HEK293 (cell line): ENCODE measurements around the gene USP2.

Source experiments
- CTCF ChIA-PET: fragments of 350-600 bp; formaldehyde crosslinking; extraction: SDS; loops from one replicate; lab custom pipeline; 2021; ENCODE audit warnings: antibody characterized with exemption; lab: Yijun Ruan, JAX
- POLR2A ChIA-PET: fragments of 300-600 bp; formaldehyde crosslinking; extraction: SDS; loops from one replicate; lab custom pipeline; 2020; ENCODE audit warnings: antibody characterized with exemption, inconsistent platforms; lab: Yijun Ruan, JAX
- H3K27ac ChIP-seq: fragments of 200-500 bp; sonication (Bioruptor generic); 2 replicates; pipeline ENCODE4 v1.5.1; 2014; ENCODE audit warnings: low read depth, low read length, control low read depth, inconsistent platforms; ENCODE audit errors: extremely low read depth
- H3K36me3 ChIP-seq, 2 experiments: fragments of 200-500 bp in 1 of 2; sonication (Bioruptor generic) in 1 of 2; 1 replicate in 1 of 2; 2 replicates in 1 of 2; pipeline ENCODE4 v1.5.1; 2014 to 2017; ENCODE audit warnings: inconsistent platforms in 2 of 2, low read length in 2 of 2; ENCODE audit not compliant: control insufficient read depth in 2 of 2, insufficient read depth in 1 of 2
- H3K4me1 ChIP-seq: fragments of 200-500 bp; sonication (Bioruptor generic); 2 replicates; pipeline ENCODE4 v1.5.1; 2014; ENCODE audit warnings: mild to moderate bottlenecking, low read length, inconsistent platforms; ENCODE audit not compliant: control insufficient read depth, insufficient read depth
- H3K4me3 ChIP-seq: 2 replicates; pipeline ENCODE4 v1.5.1; 2011; ENCODE audit warnings: low read depth, mild to moderate bottlenecking, control low read depth, low read length, moderate library complexity
- H3K9me3 ChIP-seq: fragments of 200-500 bp; sonication (Bioruptor generic); 2 replicates; pipeline ENCODE4 v1.5.1; 2014; ENCODE audit warnings: low read depth, low read length, inconsistent platforms; ENCODE audit not compliant: control insufficient read depth, insufficient read depth
- BCL11A ChIP-seq: fragments of 450-650 bp; formaldehyde crosslinking; IDR thresholded peaks from 2 replicates; pipeline ENCODE4 v1.5.1; 2016; ENCODE audit warnings: low read depth, missing biosample characterization, missing genetic modification characterization
- MEIS1 ChIP-seq: sonication (generic); formaldehyde crosslinking; IDR thresholded peaks from 2 replicates; pipeline ENCODE4 v1.8.1; 2022; ENCODE audit warnings: missing genetic modification reagents, mild to moderate bottlenecking, borderline replicate concordance
- SETDB1 ChIP-seq: IDR thresholded peaks from one replicate; pipeline ENCODE4 v1.6.1; 2017; ENCODE audit warnings: mild to moderate bottlenecking, low read length, moderate library complexity, mixed read lengths; ENCODE audit not compliant: insufficient read length
- YY1 ChIP-seq: fragments of 450-650 bp; formaldehyde crosslinking; IDR thresholded peaks from 2 replicates; pipeline ENCODE4 v1.5.1; 2018; ENCODE audit warnings: missing biosample characterization, missing genetic modification characterization
- ZBTB1 ChIP-seq: fragments of 450-650 bp; formaldehyde crosslinking; IDR thresholded peaks from 2 replicates; pipeline ENCODE4 v1.5.1; 2016; ENCODE audit warnings: missing biosample characterization, missing genetic modification characterization
- ZBTB8A ChIP-seq: fragments of 450-650 bp; formaldehyde crosslinking; IDR thresholded peaks from 2 replicates; pipeline ENCODE4 v1.5.1; 2016; ENCODE audit warnings: missing biosample characterization, missing genetic modification characterization
- ZFP3 ChIP-seq: fragments of 450-650 bp; formaldehyde crosslinking; IDR thresholded peaks from 2 replicates; pipeline ENCODE4 v1.5.1; 2016; ENCODE audit warnings: low read depth, missing biosample characterization, missing genetic modification characterization
- ZFP41 ChIP-seq: fragments of 450-650 bp; formaldehyde crosslinking; IDR thresholded peaks from 2 replicates; pipeline ENCODE4 v1.5.1; 2016; ENCODE audit warnings: missing biosample characterization, missing genetic modification characterization, borderline replicate concordance
- ZNF157 ChIP-seq: fragments of 450-650 bp; formaldehyde crosslinking; IDR thresholded peaks from 2 replicates; pipeline ENCODE4 v1.5.1; 2016; ENCODE audit warnings: missing biosample characterization, missing genetic modification characterization
- ZNF169 ChIP-seq: fragments of 450-650 bp; formaldehyde crosslinking; IDR thresholded peaks from 2 replicates; pipeline ENCODE4 v1.5.1; 2016; ENCODE audit warnings: missing biosample characterization, missing genetic modification characterization
- ZNF174 ChIP-seq: fragments of 450-650 bp; formaldehyde crosslinking; IDR thresholded peaks from 2 replicates; pipeline ENCODE4 v1.5.0; 2017; ENCODE audit warnings: missing biosample characterization, mild to moderate bottlenecking, missing genetic modification characterization
- ZNF221 ChIP-seq: fragments of 450-650 bp; formaldehyde crosslinking; IDR thresholded peaks from 2 replicates; pipeline ENCODE4 v1.5.1; 2017; ENCODE audit warnings: missing biosample characterization, missing genetic modification characterization, borderline replicate concordance
- ZNF23 ChIP-seq: fragments of 450-650 bp; formaldehyde crosslinking; IDR thresholded peaks from 2 replicates; pipeline ENCODE4 v1.5.1; 2016; ENCODE audit warnings: missing biosample characterization, missing genetic modification characterization, borderline replicate concordance
- ZNF24 ChIP-seq: fragments of 450-650 bp; formaldehyde crosslinking; IDR thresholded peaks from 2 replicates; pipeline ENCODE4 v1.5.1; 2016; ENCODE audit warnings: missing biosample characterization, missing genetic modification characterization
- ZNF292 ChIP-seq: fragments of 450-650 bp; formaldehyde crosslinking; IDR thresholded peaks from 2 replicates; pipeline ENCODE4 v1.5.1; 2016; ENCODE audit warnings: low read depth, missing biosample characterization, missing genetic modification characterization, borderline replicate concordance
- ZNF311 ChIP-seq: fragments of 450-650 bp; formaldehyde crosslinking; IDR thresholded peaks from 2 replicates; pipeline ENCODE4 v1.5.1; 2017; ENCODE audit warnings: missing biosample characterization, missing genetic modification characterization, borderline replicate concordance
- ZNF335 ChIP-seq: fragments of 450-650 bp; formaldehyde crosslinking; conservative IDR thresholded peaks from 2 replicates; pipeline ENCODE4 v1.5.1; 2016; ENCODE audit warnings: missing biosample characterization, missing genetic modification characterization
- ZNF341 ChIP-seq: fragments of 450-650 bp; formaldehyde crosslinking; IDR thresholded peaks from 2 replicates; pipeline ENCODE4; 2016; ENCODE audit warnings: low read depth, missing biosample characterization, missing genetic modification characterization
- ZNF514 ChIP-seq: fragments of 450-650 bp; formaldehyde crosslinking; IDR thresholded peaks from 2 replicates; pipeline ENCODE4 v1.5.1; 2016; ENCODE audit warnings: missing biosample characterization, missing genetic modification characterization
- ZNF548 ChIP-seq: fragments of 450-650 bp; formaldehyde crosslinking; IDR thresholded peaks from 2 replicates; pipeline ENCODE4 v1.5.1; 2016; ENCODE audit warnings: missing biosample characterization, missing genetic modification characterization
- ZNF624 ChIP-seq: fragments of 450-650 bp; formaldehyde crosslinking; IDR thresholded peaks from 2 replicates; pipeline ENCODE4 v1.5.1; 2017; ENCODE audit warnings: missing biosample characterization, missing genetic modification characterization
- ZNF664 ChIP-seq: fragments of 450-650 bp; formaldehyde crosslinking; IDR thresholded peaks from 2 replicates; pipeline ENCODE4 v1.5.1; 2016; ENCODE audit warnings: missing biosample characterization, missing genetic modification characterization
- ZNF785 ChIP-seq: fragments of 450-650 bp; formaldehyde crosslinking; IDR thresholded peaks from 2 replicates; pipeline ENCODE4 v1.5.1; 2016; ENCODE audit warnings: missing biosample characterization, missing genetic modification characterization

USP2 gene

DNA sequence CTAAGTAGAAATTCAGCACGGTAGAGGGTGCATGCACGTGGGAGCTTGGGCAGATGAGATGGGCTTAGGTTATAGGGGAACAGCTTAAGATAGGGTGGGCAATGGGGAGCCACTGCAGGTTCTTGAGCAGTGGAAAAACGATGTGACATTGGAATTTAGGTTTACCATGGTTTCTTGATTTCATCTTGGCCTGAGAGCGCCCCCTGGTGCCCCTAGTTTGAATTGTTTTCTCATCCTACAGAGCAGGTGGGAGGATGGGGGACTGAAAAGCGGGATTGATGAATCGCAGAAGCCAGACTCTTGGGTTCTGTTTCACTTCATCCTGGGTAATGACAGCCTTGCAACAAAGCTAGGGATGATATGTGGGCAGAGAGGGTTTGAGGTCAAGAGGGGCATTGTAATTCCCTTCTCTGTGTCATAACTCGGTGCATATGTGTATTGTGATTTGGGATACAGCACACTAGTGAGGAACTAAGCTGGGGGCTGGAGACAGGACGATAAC is 57.9 kb downstream of the USP2 start (continued):
- TF ChIP-seq ZNF157 (tag by site-specific recombination), result no peak

DNA sequence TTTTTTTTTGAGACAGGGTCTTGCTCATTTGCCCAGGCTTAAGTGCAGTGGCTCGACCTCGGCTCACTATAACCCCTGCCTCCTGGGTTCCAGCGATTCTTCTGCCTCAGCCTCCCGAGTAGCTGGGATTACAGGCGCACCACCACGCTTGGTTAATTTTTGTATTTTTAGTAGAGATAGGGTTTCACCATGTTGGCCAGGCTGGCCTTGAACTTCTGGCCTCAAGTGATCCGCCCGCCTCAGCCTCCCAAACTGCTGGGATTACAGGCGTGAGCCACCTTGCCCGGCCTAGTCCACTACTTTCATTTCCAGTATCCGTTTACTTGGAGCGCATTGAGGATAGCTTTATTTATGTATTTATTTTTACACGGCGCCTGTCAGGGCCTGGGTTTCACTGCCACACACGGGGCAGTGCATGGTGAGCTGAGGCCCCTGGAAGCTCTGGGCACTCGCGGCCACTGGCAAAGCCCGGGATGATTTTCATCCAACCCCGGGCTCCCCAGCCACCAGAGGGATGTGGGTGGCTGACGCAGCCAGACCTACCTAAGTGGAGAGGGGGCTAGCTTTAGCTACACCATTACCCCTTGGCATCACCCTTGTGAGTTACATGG is 58.5 kb downstream of the USP2 start:
- no peaks in the 10 kb centered on the region for H3K36me3 ChIP-seq
- CTCF ChIA-PET, result interaction anchor here (0.6 to 15.8 kb wide), 46 partner anchors 8 to 305 kb away, joined by 3 to 151 read pairs (median 5); partner anchors contain the start of genes C1QTNF5, C2CD2L, CBL and RNF26
- H3K9me3 ChIP-seq, result no peaks in the 10 kb centered on the region
- no peaks in the 10 kb centered on the region; the same call in 1 of the 2 replicates for H3K4me1 ChIP-seq
- no peak overlapping the region for H3K27ac ChIP-seq
- POLR2A ChIA-PET, result interaction anchor here (1.4 kb wide), 1 partner anchor 11 kb away, joined by 5 read pairs; the partner anchor contains the start of gene RNF26
- TF ChIP-seq ZNF24 (tag by site-specific recombination) (no peak), ZNF311 (tag by site-specific recombination) (no peak), ZFP41 (no peak), ZFP3 (tag by site-specific recombination) (no peak), ZNF785 (tag by site-specific recombination) (no peak), ZNF548 (no peak), ZNF335 (tag by site-specific recombination) (no peak), MEIS1 (CRISPR knock-in tag) (no peak), ZBTB8A (no peak), ZNF23 (tag by site-specific recombination) (no peak), ZNF514 (tag by site-specific recombination) (no peak), ZNF664 (tag by site-specific recombination) (no peak), ZNF292 (tag by site-specific recombination) (no peak), BCL11A (tag by site-specific recombination) (no peak), ZNF174 (tag by site-specific recombination) (no peak), ZBTB1 (tag by site-specific recombination) (no peak), ZNF341 (no peak)
- TF ChIP-seq, all 188 proteins: peak for 0
- H3K4me3 ChIP-seq, result no peak overlapping the region

DNA sequence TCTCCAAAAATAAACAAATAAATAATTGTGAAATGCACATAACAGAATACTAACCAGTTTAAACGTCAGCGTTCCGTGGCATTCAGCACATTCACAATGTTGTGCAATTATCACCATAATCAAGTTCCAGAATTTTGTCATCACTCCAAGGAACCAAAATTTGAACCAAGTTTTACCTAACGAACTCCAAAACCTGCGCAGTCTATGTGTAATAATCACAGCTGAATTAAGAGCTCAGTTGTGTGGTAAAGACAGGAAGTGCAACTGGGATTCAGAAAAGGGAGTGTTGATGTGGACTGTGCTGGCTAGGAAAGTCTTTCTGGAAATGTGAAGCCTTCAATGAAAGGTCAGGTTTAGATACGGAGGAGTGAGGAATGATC is 59.1 kb downstream of the USP2 start:
- Histone ChIP-seq H3K27ac (no peak overlapping the region), H3K9me3 (no peaks in the 10 kb centered on the region), H3K36me3 (no peaks in the 10 kb centered on the region), H3K4me3 (no peak overlapping the region), H3K4me1 (no peaks in the 10 kb centered on the region; the same call in 1 of the 2 replicates)
- ChIA-PET POLR2A (interaction anchor here (1.0 kb wide), 1 partner anchor 59 kb away, joined by 3 read pairs; no protein-coding TSS in a partner anchor), CTCF (interaction anchor here (0.6 to 15.8 kb wide), 26 partner anchors 8 to 260 kb away, joined by 3 to 151 read pairs (median 6); partner anchors contain the start of genes C1QTNF5, C2CD2L, CBL and RNF26)
- TF ChIP-seq SETDB1, result no peak
- no peak for TF ChIP-seq YY1
- no peak for TF ChIP-seq ZNF169
- TF ChIP-seq ZNF624 (tag by site-specific recombination), result no peak
- no peak for TF ChIP-seq ZNF221
